ENCODE data around the gene SMIM41. TPM values are rescaled to one million over a fixed set of nuclear protein-coding genes. Genes with fewer than 3 reads are reported as not detected.

SMIM41 gene
- 1 to 10 TPM in 2 of 4 donors, not detected in 2; 1.4 to 6.6 TPM for total RNA-seq

- TF ChIP-seq CTCF (IDR thresholded peaks at IDR 0.05) (no peak), POLR2A (IDR thresholded peaks at IDR 0.05) (no peak)
- peaks cover 0 to 37% (median 0%) of the 10 kb centered on the region in 3 donors for H3K36me3 ChIP-seq
- DNase-seq, result peak in 1 of 3 donors; percentile 53
- H3K9me3 ChIP-seq, result no peaks in the 10 kb centered on the region
- H3K4me1 ChIP-seq, result peaks cover 0 to 28% (median 19%) of the 10 kb centered on the region in 4 donors
- H3K4me3 ChIP-seq, result peak within 1 kb of the TSS; percentile 7 to 36 (median 28)
- peak within 1 kb of the TSS; percentile 53 to 80 (median 68) for H3K27ac ChIP-seq
- no peaks in the 10 kb centered on the region for H3K27me3 ChIP-seq
Measured at GRCh38 chr12:52079576-52080402, at the start of gene SMIM41. SMIM41 (plus strand) TSS chr12:52079704; CDS start chr12:52079780, 76 bp downstream.

GRCh38 chr12:52032446-52032803 lies 47.1 kb upstream of the SMIM41 start:
- Histone ChIP-seq H3K9me3 (no peaks in the 10 kb centered on the region), H3K4me3 (peak overlapping the region; percentile 30 to 45 (median 40)), H3K4me1 (peaks cover 3 to 26% (median 17%) of the 10 kb centered on the region in 4 donors), H3K27me3 (no peaks in the 10 kb centered on the region), H3K36me3 (no peaks in the 10 kb centered on the region), H3K27ac (peak overlapping the region; percentile 79 to 91 (median 84))
- DNase-seq, result peak in 2 of 3 donors; percentile 45 to 78
- no peak for TF ChIP-seq POLR2A (IDR thresholded peaks at IDR 0.05)
- no peak for TF ChIP-seq CTCF (IDR thresholded peaks at IDR 0.05)

GRCh38 chr12:52032804-52033445 lies 46.6 kb upstream of the SMIM41 start:
- peak overlapping the region; percentile 30 to 45 (median 40) for H3K4me3 ChIP-seq
- TF ChIP-seq POLR2A (IDR thresholded peaks at IDR 0.05) (peak; percentile 33 to 70), CTCF (IDR thresholded peaks at IDR 0.05) (no peak)
- no peaks in the 10 kb centered on the region for H3K9me3 ChIP-seq
- peak; percentile 97 to 99 (median 97) for DNase-seq
- peak overlapping the region; percentile 79 to 91 (median 84) for H3K27ac ChIP-seq
- peaks cover 3 to 31% (median 20%) of the 10 kb centered on the region in 4 donors for H3K4me1 ChIP-seq
- no peaks in the 10 kb centered on the region for H3K36me3 ChIP-seq
- no peaks in the 10 kb centered on the region for H3K27me3 ChIP-seq

GRCh38 chr12:52033446-52034140 lies 45.9 kb upstream of the SMIM41 start:
- peak overlapping the region; percentile 30 to 45 (median 40) for H3K4me3 ChIP-seq
- H3K36me3 ChIP-seq, result no peaks in the 10 kb centered on the region
- no peak for DNase-seq
- no peaks in the 10 kb centered on the region for H3K27me3 ChIP-seq
- peaks cover 3 to 33% (median 20%) of the 10 kb centered on the region in 4 donors for H3K4me1 ChIP-seq
- TF ChIP-seq CTCF (IDR thresholded peaks at IDR 0.05) (no peak), POLR2A (IDR thresholded peaks at IDR 0.05) (no peak)
- H3K9me3 ChIP-seq, result no peaks in the 10 kb centered on the region
- H3K27ac ChIP-seq, result peak overlapping the region; percentile 79 to 91 (median 84)

GRCh38 chr12:52035190-52035589 lies 44.3 kb upstream of the SMIM41 start:
- TF ChIP-seq POLR2A (IDR thresholded peaks at IDR 0.05) (no peak), CTCF (IDR thresholded peaks at IDR 0.05) (no peak)
- no peak for DNase-seq
- Histone ChIP-seq H3K4me3 (no peak overlapping the region), H3K9me3 (no peaks in the 10 kb centered on the region), H3K36me3 (no peaks in the 10 kb centered on the region), H3K27ac (no peak overlapping the region), H3K4me1 (peaks cover 3 to 33% (median 20%) of the 10 kb centered on the region in 4 donors), H3K27me3 (no peaks in the 10 kb centered on the region)
